ENCODE results near the gene ZNF880. TPM values are rescaled to one million over a fixed set of nuclear protein-coding genes. Genes with fewer than 3 reads are reported as not detected.

Gene ZNF880
- total RNA-seq, 6 experiments from 2014 or later = 1.0 to 2.9 (median 2.3) TPM

DNA sequence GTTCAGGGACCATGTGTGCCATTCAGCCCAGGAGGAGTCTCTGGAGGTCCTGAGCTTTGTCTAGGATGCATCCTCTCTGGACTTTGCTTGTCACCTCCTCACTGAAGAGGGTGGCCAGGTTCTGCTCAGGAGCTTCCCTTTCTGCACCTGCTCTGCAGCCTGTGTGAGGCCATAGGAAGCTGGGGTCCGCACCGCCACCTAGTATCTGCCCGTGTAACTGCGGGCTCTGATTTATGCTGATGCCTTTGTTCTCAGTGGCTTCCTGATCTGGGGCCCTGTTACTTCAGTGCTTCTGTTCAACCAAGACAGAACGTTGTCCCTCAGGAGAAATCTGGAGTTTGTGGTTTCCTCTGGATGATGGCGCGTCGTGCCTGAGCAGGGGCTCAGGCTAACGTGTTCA, 18.2 kb upstream of the ZNF880 start:
- no peak overlapping the region for H3K4me3 ChIP-seq
- DNase-seq (no peak), ATAC-seq (no peak)
- intact Hi-C loops (cut with DNase I) = no loop called here
- H3K27ac ChIP-seq = no peak overlapping the region
- H3K27me3 ChIP-seq = no peaks in the 10 kb centered on the region
- no peaks in the 10 kb centered on the region for H3K4me1 ChIP-seq
- 67% methylated on average over 3 of the region's 9 CpGs for WGBS (ENCODE audit: insufficient coverage, low coverage, low lambda C conversion rate, missing lambda C conversion rate)
- TF ChIP-seq, protein P1, sequence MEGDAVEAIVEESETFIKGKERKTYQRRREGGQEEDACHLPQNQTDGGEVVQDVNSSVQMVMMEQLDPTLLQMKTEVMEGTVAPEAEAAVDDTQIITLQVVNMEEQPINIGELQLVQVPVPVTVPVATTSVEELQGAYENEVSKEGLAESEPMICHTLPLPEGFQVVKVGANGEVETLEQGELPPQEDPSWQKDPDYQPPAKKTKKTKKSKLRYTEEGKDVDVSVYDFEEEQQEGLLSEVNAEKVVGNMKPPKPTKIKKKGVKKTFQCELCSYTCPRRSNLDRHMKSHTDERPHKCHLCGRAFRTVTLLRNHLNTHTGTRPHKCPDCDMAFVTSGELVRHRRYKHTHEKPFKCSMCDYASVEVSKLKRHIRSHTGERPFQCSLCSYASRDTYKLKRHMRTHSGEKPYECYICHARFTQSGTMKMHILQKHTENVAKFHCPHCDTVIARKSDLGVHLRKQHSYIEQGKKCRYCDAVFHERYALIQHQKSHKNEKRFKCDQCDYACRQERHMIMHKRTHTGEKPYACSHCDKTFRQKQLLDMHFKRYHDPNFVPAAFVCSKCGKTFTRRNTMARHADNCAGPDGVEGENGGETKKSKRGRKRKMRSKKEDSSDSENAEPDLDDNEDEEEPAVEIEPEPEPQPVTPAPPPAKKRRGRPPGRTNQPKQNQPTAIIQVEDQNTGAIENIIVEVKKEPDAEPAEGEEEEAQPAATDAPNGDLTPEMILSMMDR (IDR thresholded peaks at IDR 0.05) = no peak
- no peak for TF ChIP-seq POLR2A (IDR thresholded peaks at IDR 0.05)
- H3K9me3 ChIP-seq = peaks cover 0 to 14% (median 0%) of the 10 kb centered on the region in 4 donors
- H3K36me3 ChIP-seq = no peaks in the 10 kb centered on the region

GRCh38 chr19:52366414-52366824, 3.3 kb upstream of the ZNF880 start:
- Histone ChIP-seq H3K4me1 (no peaks in the 10 kb centered on the region), H3K36me3 (no peaks in the 10 kb centered on the region), H3K9me3 (peaks cover 0 to 40% (median 8%) of the 10 kb centered on the region in 4 donors), H3K27me3 (no peaks in the 10 kb centered on the region), H3K4me3 (no peak overlapping the region), H3K27ac (no peak overlapping the region)
- 94% methylated on average over 8 of the region's 8 CpGs for WGBS (ENCODE audit: insufficient coverage, low coverage, low lambda C conversion rate, missing lambda C conversion rate)
- TF ChIP-seq, protein P1 (IDR thresholded peaks at IDR 0.05) = no peak
- intact Hi-C loops (cut with DNase I) = no loop called here
- DNase-seq (no peak), ATAC-seq (no peak)

- peak overlapping the region; percentile 38 to 87 (median 66) for H3K27ac ChIP-seq
- peaks cover 0 to 30% (median 3%) of the 10 kb centered on the region in 4 donors for H3K9me3 ChIP-seq
- H3K27me3 ChIP-seq = no peaks in the 10 kb centered on the region
- no peak for DNase-seq
- H3K4me1 ChIP-seq = no peaks in the 10 kb centered on the region
- peak overlapping the region; percentile 50 to 64 (median 54) for H3K4me3 ChIP-seq
- WGBS (ENCODE audit: insufficient coverage, low coverage, low lambda C conversion rate, missing lambda C conversion rate) = 44% methylated on average over 7 of the region's 7 CpGs
- intact Hi-C loops (cut with DNase I) = no loop called here
- H3K36me3 ChIP-seq = peaks cover 0 to 13% (median 0%) of the 10 kb centered on the region in 4 donors
- no peak for ATAC-seq
- TF ChIP-seq POLR2A (IDR thresholded peaks at IDR 0.05) = no peak
- TF ChIP-seq, protein P1 (IDR thresholded peaks at IDR 0.05) = no peak
Measured at GRCh38 chr19:52370341-52370710, 603 bp downstream of the ZNF880 start.

GRCh38 chr19:52391135-52391534, 21.4 kb downstream of the ZNF880 start:
- TF ChIP-seq, protein P1 (IDR thresholded peaks at IDR 0.05) = no peak
- no peak for TF ChIP-seq POLR2A (IDR thresholded peaks at IDR 0.05)
- Histone ChIP-seq H3K4me3 (no peak overlapping the region), H3K9me3 (peaks cover 0 to 12% (median 4%) of the 10 kb centered on the region in 4 donors), H3K27me3 (no peaks in the 10 kb centered on the region), H3K4me1 (no peaks in the 10 kb centered on the region), H3K27ac (no peak overlapping the region), H3K36me3 (no peaks in the 10 kb centered on the region)
- intact Hi-C loops (cut with DNase I) = no loop called here
- WGBS (ENCODE audit: insufficient coverage, low coverage, low lambda C conversion rate, missing lambda C conversion rate) = no CpG with 5 or more reads among the region's 1 CpG
- no peak for ATAC-seq
- no peak for DNase-seq

Measured in right lobe of liver (tissue), 6 donors.